DMS 273 treated with DMSO at 0.1 percent for 48 hours (cell line): ENCODE data around the gene TTLL5.

ENCODE experiments used
- DNase-seq: peaks from one replicate; lab custom pipeline; 2025; lab: John Stamatoyannopoulos, UW

TTLL5 gene

GRCh38 chr14:75660630-75661498, at the start of gene TTLL5, which contains the start of gene ERG28:
Gene TTLL5 (plus strand): TSS chr14:75661246. CDS start chr14:75663150, 1,904 bp downstream.
Gene ERG28 (minus strand): TSS chr14:75660876. CDS start chr14:75657502, 3,374 bp downstream.
- peak; percentile 98 for DNase-seq

GRCh38 chr14:75612157-75612556, 48.9 kb upstream of the TTLL5 start:
- no peak for DNase-seq

GRCh38 chr14:75614179-75614578, 46.9 kb upstream of the TTLL5 start:
- no peak for DNase-seq

GRCh38 chr14:75615200-75615599, 45.8 kb upstream of the TTLL5 start:
- no peak for DNase-seq

GRCh38 chr14:75619548-75619947, 41.5 kb upstream of the TTLL5 start:
- DNase-seq: no peak

- no peak for DNase-seq
These were observed 36.0 kb upstream of the TTLL5 start for GRCh38 chr14:75625034-75625433.

GRCh38 chr14:75626396-75626795, 34.6 kb upstream of the TTLL5 start:
- DNase-seq: no peak

- DNase-seq: no peak
These were observed 34.2 kb upstream of the TTLL5 start for GRCh38 chr14:75626863-75627262.

GRCh38 chr14:75627406-75627805, 33.6 kb upstream of the TTLL5 start:
- DNase-seq: no peak

- DNase-seq: no peak
These were observed 32.2 kb upstream of the TTLL5 start for GRCh38 chr14:75628816-75629215.

GRCh38 chr14:75630695-75631452, 30.2 kb upstream of the TTLL5 start:
- DNase-seq: no peak

- DNase-seq: no peak
These were observed 29.6 kb upstream of the TTLL5 start for GRCh38 chr14:75631453-75631831.

GRCh38 chr14:75634848-75635247, 26.2 kb upstream of the TTLL5 start:
- DNase-seq: no peak

GRCh38 chr14:75636100-75636692, 24.9 kb upstream of the TTLL5 start:
- DNase-seq: peak; percentile 52

GRCh38 chr14:75640876-75641275, 20.2 kb upstream of the TTLL5 start:
- no peak for DNase-seq

- DNase-seq: no peak
These were observed 17.1 kb upstream of the TTLL5 start for GRCh38 chr14:75643985-75644384.

GRCh38 chr14:75645056-75645455, 16.0 kb upstream of the TTLL5 start:
- DNase-seq: no peak

GRCh38 chr14:75646762-75647161, 14.3 kb upstream of the TTLL5 start:
- DNase-seq: no peak

- DNase-seq: no peak
These were observed 13.4 kb upstream of the TTLL5 start for GRCh38 chr14:75647640-75648039.

GRCh38 chr14:75648066-75648838, 12.8 kb upstream of the TTLL5 start:
- no peak for DNase-seq

- DNase-seq: no peak
These were observed 11.7 kb upstream of the TTLL5 start for GRCh38 chr14:75649337-75649736.

- no peak for DNase-seq
These were observed 11.3 kb upstream of the TTLL5 start for GRCh38 chr14:75649773-75650172.
